HepG2 (cell line): Measurements from ENCODE around the gene MAFF. TPM values are rescaled to one million over a fixed set of nuclear protein-coding genes. Genes with fewer than 3 reads are reported as not detected.

ENCODE experiments used
- ATAC-seq: fragments of 200-7000 bp; cut with Tn5 transposase; 3 replicates; pipeline ENCODE4 v1.9.1; 2020; ENCODE audit warnings: mild to moderate bottlenecking, moderate library complexity
- BruUV-seq: library from RNA; stranded (reverse); fragments of 400-500 nt; replicated peaks from 2 replicates; lab custom pipeline; 2021; lab: Mats Ljungman, UMichigan
- CTCF ChIA-PET: fragments of 300-600 bp; formaldehyde crosslinking; extraction: SDS; loops from one replicate; lab custom pipeline; 2021; ENCODE audit warnings: low total read pairs, inconsistent platforms, low intra/inter-chr PET ratio; lab: Yijun Ruan, JAX
- POLR2A ChIA-PET: fragments of 350-600 bp; sonication (Branson Sonifier 250); formaldehyde crosslinking; loops from one replicate; lab custom pipeline; 2020; ENCODE audit warnings: antibody characterized with exemption, inconsistent platforms; lab: Yijun Ruan, JAX
- DNase-seq: peaks from one replicate; pipeline ENCODE4 v3.0.0-alpha.2; 2015; ENCODE audit warnings: low spot score
- FAIRE-seq: peaks from 3 replicates; lab custom pipeline; 2011; peaks lifted over from hg19 to GRCh38; lab: Jason Lieb, UNC
- H2AFZ ChIP-seq: one replicate; pipeline ENCODE4 v1.6.1; 2011; ENCODE audit warnings: low read length, inconsistent platforms
- H3K27ac ChIP-seq: fragments of 300-600 bp; 3 replicates; pipeline ENCODE4 v1.8.0; 2011; ENCODE audit warnings: mixed run types, mild to moderate bottlenecking, mixed read lengths, low read length, inconsistent platforms; ENCODE audit not compliant: insufficient read depth; ENCODE audit errors: extremely low read length
- H3K27me3 ChIP-seq, 2 experiments: fragments of 200-600 bp in 1 of 2; 2 replicates in 1 of 2; 3 replicates in 1 of 2; pipeline versions ENCODE4 v1.6.0 to v1.8.0; 2011; ENCODE audit warnings: low read length in 2 of 2, mild to moderate bottlenecking in 2 of 2, moderate library complexity in 2 of 2, inconsistent platforms in 1 of 2; ENCODE audit not compliant: insufficient read depth in 2 of 2, control insufficient read depth in 1 of 2
- H3K36me3 ChIP-seq, 2 experiments: fragments of 200-600 bp in 1 of 2; replicated peaks in 1 of 2; 2 replicates in 1 of 2; 3 replicates in 1 of 2; pipeline versions ENCODE4 v1.5.1 to v1.8.0; 2011; ENCODE audit warnings: low read length in 2 of 2, inconsistent platforms in 1 of 2; ENCODE audit not compliant: insufficient read depth in 2 of 2, control insufficient read depth in 1 of 2
- H3K4me1 ChIP-seq: 2 replicates; pipeline ENCODE4 v1.5.1; 2012; ENCODE audit warnings: low read length, inconsistent platforms; ENCODE audit not compliant: insufficient read depth
- H3K4me2 ChIP-seq: 2 replicates; pipeline ENCODE4 v1.6.0; 2011; ENCODE audit warnings: low read depth, low read length, inconsistent platforms
- H3K4me3 ChIP-seq, 3 experiments: fragments of 200-600 bp in 1 of 3; sonication (generic), shearing (Covaris generic) in 1 of 3; replicated peaks in 1 of 3; 2 replicates each; pipeline ENCODE4 v1.5.1; 2011 to 2016; ENCODE audit warnings: low read length in 3 of 3, inconsistent platforms in 2 of 3, low read depth in 2 of 3, mild to moderate bottlenecking in 2 of 3, control low read depth in 1 of 3, mixed read lengths in 1 of 3; ENCODE audit not compliant: insufficient read depth in 1 of 3
- H3K79me2 ChIP-seq: one replicate; pipeline ENCODE4 v1.6.1; 2011; ENCODE audit warnings: low read length, inconsistent platforms; ENCODE audit not compliant: insufficient read depth
- H3K9ac ChIP-seq: 2 replicates; pipeline ENCODE4 v1.6.0; 2011; ENCODE audit warnings: mild to moderate bottlenecking, low read depth, low read length, inconsistent platforms; ENCODE audit not compliant: insufficient read depth
- H3K9me3 ChIP-seq: 2 replicates; pipeline ENCODE4 v1.5.1; 2012; ENCODE audit warnings: mild to moderate bottlenecking, low read length
- H4K20me1 ChIP-seq: 2 replicates; pipeline ENCODE4 v1.6.0; 2011; ENCODE audit warnings: inconsistent platforms, mild to moderate bottlenecking, low read length, moderate library complexity; ENCODE audit not compliant: insufficient read depth
- CBFB ChIP-seq: sonication (generic); formaldehyde crosslinking; IDR thresholded peaks from 2 replicates; pipeline ENCODE4 v1.4.0; 2020; ENCODE audit warnings: missing genetic modification reagents
- JUND ChIP-seq: sonication (generic); formaldehyde crosslinking; IDR thresholded peaks from 2 replicates; pipeline ENCODE4 v1.8.0; 2022; ENCODE audit warnings: mild to moderate bottlenecking, missing genetic modification reagents
- MAFF ChIP-seq: IDR thresholded peaks from 2 replicates; pipeline ENCODE4 v1.6.1; 2011; ENCODE audit warnings: low read depth, low read length, improper control_type of control experiment
- RXRB ChIP-seq: IDR thresholded peaks from 2 replicates; pipeline ENCODE4 v1.6.1; 2016; ENCODE audit warnings: borderline replicate concordance, missing genetic modification reagents, missing compliant biosample characterization
- SAP130 ChIP-seq: IDR thresholded peaks from 2 replicates; pipeline ENCODE4 v1.6.1; 2016; ENCODE audit warnings: low read depth
- SOX13 ChIP-seq, 3 experiments: fragments of 450-650 bp in 1 of 3; sonication (generic) in 1 of 3; formaldehyde crosslinking in 1 of 3; IDR thresholded peaks in 2 of 3; conservative IDR thresholded peaks in 1 of 3; 2 replicates each; pipeline versions ENCODE4 v1.5.0 to v1.6.1; 2016 to 2020; ENCODE audit warnings: antibody characterized with exemption in 1 of 3, mild to moderate bottlenecking in 1 of 3, missing compliant biosample characterization in 1 of 3, missing genetic modification reagents in 1 of 3, moderate library complexity in 1 of 3
- TEF ChIP-seq: sonication (generic); formaldehyde crosslinking; IDR thresholded peaks from 2 replicates; pipeline ENCODE4 v1.5.0; 2020; ENCODE audit warnings: missing genetic modification reagents
- ZNF17 ChIP-seq: sonication (generic); formaldehyde crosslinking; IDR thresholded peaks from 2 replicates; pipeline ENCODE4 v1.5.0; 2020; ENCODE audit warnings: mild to moderate bottlenecking, missing genetic modification reagents
- ZNF263 ChIP-seq: sonication (generic); formaldehyde crosslinking; IDR thresholded peaks from 2 replicates; pipeline ENCODE4 v1.4.0; 2020; ENCODE audit warnings: missing genetic modification reagents
- ZNF567 ChIP-seq: sonication (generic); formaldehyde crosslinking; IDR thresholded peaks from 2 replicates; pipeline ENCODE4 v1.8.1; 2023; ENCODE audit warnings: mild to moderate bottlenecking, missing genetic modification reagents, borderline replicate concordance
- ZNF800 ChIP-seq: sonication (generic); formaldehyde crosslinking; IDR thresholded peaks from 2 replicates; pipeline ENCODE4 v1.4.0; 2020; ENCODE audit warnings: missing genetic modification reagents
- WGBS: methylation state at CpG from one replicate; pipeline ENCODE4 v1.1.6; 2017; ENCODE audit warnings: low lambda C conversion rate; 5-methylcytosine and 5-hydroxymethylcytosine counted together
- in situ Hi-C: cut with HindIII; loops from 2 replicates; pipeline ENCODE4 v1.10.0; 2017; ENCODE audit warnings: low pct_unique_long_range_greater_than_20kb; ENCODE audit not compliant: extremely low pct_ligation_motif_present
- intact Hi-C: fragments of 100-400 bp; cut with micrococcal nuclease; formaldehyde crosslinking; loops from one replicate; pipeline ENCODE4 v1.10.0; 2022; ENCODE audit not compliant: unreplicated experiment
- polyA plus RNA-seq, 8 experiments: library from polyadenylated mRNA; depleted of rRNA in 3 of 8; stranded (reverse) in 7 of 8; unstranded in 1 of 8; fragments of >200 nt; fragmentation: Illumina TruSeq in 4 of 8; extraction: Trizol in 4 of 8; gene quantifications; 2 replicates each; pipeline versions ENCODE4 v1.2.1 to v1.2.3, GENCODE V29; 2011 to 2016; ENCODE audit warnings: low read depth in 4 of 8, missing spikeins in 1 of 8, mixed read lengths in 1 of 8; ENCODE audit not compliant: insufficient read depth in 1 of 8
- total RNA-seq, 5 experiments: library from RNA; depleted of rRNA; stranded (reverse); fragments of >200 nt; fragmentation: Illumina TruSeq; extraction: Trizol; gene quantifications; 2 replicates each; pipeline ENCODE4 v1.2.3, GENCODE V29; 2016; ENCODE audit warnings: low read depth in 1 of 5
- TF ChIP-seq, protein P1 (sequence below): sonication (generic); formaldehyde crosslinking; IDR thresholded peaks from 2 replicates; pipeline ENCODE4 v1.4.0; 2020; ENCODE audit warnings: missing genetic modification reagents
- TF ChIP-seq, protein P2 (sequence below): fragments of 450-650 bp; IDR thresholded peaks from 2 replicates; pipeline ENCODE4 v1.6.1; 2017; ENCODE audit warnings: mild to moderate bottlenecking

MAFF gene
- total and polyA plus RNA-seq, 2 of the 13 experiments (the other 11 are each of a cell fraction or from before 2014, with no cell fraction given): 5.4 to 14.3 TPM

GRCh38 chr22:38228873-38229740 lies 27.3 kb downstream of the MAFF start:
- DNase-seq (peak; percentile 54), ATAC-seq (no peak), FAIRE-seq (no peak)
- no TSS peak for BruUV-seq
- Histone ChIP-seq H3K4me3 (no peak overlapping the region), H3K27ac (no peak overlapping the region), H3K27me3 (no peaks in the 10 kb centered on the region), H3K36me3 (peaks cover 11 to 38% of the 10 kb centered on the region in 2 experiments; a peak in 4 of 5 replicates), H3K9me3 (no peaks in the 10 kb centered on the region), H3K79me2 (no peaks in the 10 kb centered on the region), H3K9ac (no peak overlapping the region), H3K4me2 (no peak overlapping the region), H2AFZ (no peak overlapping the region), H3K4me1 (peaks cover 26% of the 10 kb centered on the region), H4K20me1 (no peaks in the 10 kb centered on the region)
- intact Hi-C loops (no loop called here), in situ Hi-C loops (no loop called here)
- ChIA-PET CTCF (no interaction called here), POLR2A (interaction anchor here (1.1 to 2.0 kb wide), 3 partner anchors 11 to 118 kb away, joined by 3 to 11 read pairs (median 5); partner anchors contain the start of genes BAIAP2L2 and MAFF)
- 91% methylated on average over 13 of the region's 14 CpGs for WGBS
- TF ChIP-seq, protein P1, sequence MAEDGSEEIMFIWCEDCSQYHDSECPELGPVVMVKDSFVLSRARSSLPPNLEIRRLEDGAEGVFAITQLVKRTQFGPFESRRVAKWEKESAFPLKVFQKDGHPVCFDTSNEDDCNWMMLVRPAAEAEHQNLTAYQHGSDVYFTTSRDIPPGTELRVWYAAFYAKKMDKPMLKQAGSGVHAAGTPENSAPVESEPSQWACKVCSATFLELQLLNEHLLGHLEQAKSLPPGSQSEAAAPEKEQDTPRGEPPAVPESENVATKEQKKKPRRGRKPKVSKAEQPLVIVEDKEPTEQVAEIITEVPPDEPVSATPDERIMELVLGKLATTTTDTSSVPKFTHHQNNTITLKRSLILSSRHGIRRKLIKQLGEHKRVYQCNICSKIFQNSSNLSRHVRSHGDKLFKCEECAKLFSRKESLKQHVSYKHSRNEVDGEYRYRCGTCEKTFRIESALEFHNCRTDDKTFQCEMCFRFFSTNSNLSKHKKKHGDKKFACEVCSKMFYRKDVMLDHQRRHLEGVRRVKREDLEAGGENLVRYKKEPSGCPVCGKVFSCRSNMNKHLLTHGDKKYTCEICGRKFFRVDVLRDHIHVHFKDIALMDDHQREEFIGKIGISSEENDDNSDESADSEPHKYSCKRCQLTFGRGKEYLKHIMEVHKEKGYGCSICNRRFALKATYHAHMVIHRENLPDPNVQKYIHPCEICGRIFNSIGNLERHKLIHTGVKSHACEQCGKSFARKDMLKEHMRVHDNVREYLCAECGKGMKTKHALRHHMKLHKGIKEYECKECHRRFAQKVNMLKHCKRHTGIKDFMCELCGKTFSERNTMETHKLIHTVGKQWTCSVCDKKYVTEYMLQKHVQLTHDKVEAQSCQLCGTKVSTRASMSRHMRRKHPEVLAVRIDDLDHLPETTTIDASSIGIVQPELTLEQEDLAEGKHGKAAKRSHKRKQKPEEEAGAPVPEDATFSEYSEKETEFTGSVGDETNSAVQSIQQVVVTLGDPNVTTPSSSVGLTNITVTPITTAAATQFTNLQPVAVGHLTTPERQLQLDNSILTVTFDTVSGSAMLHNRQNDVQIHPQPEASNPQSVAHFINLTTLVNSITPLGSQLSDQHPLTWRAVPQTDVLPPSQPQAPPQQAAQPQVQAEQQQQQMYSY (CRISPR knock-in tag): no peak
- TF ChIP-seq ZNF800 (CRISPR knock-in tag) (no peak), SOX13 (IDR thresholded peaks at IDR 0.05) (no peak), SOX13 (CRISPR knock-in tag; conservative IDR thresholded peaks at IDR 0.05 in 1 of 2, IDR thresholded peaks at IDR 0.05 in 1 of 2) (peak in 1 of 2 experiments; percentile 73; a peak in 2 of 4 replicates), JUND (no peak), ZNF567 (CRISPR knock-in tag) (no peak), CBFB (no peak), TEF (CRISPR knock-in tag) (no peak), ZNF263 (CRISPR knock-in tag) (no peak), MAFF (no peak), ZNF17 (CRISPR knock-in tag) (no peak), SAP130 (peak; percentile 53), RXRB (CRISPR knock-in tag) (0 out of 2 replicates have a peak, but pooled peaks have one; percentile 14)
- TF ChIP-seq, protein P2, sequence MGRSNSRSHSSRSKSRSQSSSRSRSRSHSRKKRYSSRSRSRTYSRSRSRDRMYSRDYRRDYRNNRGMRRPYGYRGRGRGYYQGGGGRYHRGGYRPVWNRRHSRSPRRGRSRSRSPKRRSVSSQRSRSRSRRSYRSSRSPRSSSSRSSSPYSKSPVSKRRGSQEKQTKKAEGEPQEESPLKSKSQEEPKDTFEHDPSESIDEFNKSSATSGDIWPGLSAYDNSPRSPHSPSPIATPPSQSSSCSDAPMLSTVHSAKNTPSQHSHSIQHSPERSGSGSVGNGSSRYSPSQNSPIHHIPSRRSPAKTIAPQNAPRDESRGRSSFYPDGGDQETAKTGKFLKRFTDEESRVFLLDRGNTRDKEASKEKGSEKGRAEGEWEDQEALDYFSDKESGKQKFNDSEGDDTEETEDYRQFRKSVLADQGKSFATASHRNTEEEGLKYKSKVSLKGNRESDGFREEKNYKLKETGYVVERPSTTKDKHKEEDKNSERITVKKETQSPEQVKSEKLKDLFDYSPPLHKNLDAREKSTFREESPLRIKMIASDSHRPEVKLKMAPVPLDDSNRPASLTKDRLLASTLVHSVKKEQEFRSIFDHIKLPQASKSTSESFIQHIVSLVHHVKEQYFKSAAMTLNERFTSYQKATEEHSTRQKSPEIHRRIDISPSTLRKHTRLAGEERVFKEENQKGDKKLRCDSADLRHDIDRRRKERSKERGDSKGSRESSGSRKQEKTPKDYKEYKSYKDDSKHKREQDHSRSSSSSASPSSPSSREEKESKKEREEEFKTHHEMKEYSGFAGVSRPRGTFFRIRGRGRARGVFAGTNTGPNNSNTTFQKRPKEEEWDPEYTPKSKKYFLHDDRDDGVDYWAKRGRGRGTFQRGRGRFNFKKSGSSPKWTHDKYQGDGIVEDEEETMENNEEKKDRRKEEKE: no peak
